ENCODE data around the gene SYNE3.

- TF ChIP-seq CTCF (IDR thresholded peaks at IDR 0.05) (peak in 1 of 3 experiments; percentile 22), EP300 (IDR thresholded peaks at IDR 0.05) (no peak), POLR2A (IDR thresholded peaks at IDR 0.05; ENCODE audit: low read depth) (no peak)
Observed at GRCh38 chr14:95534299-95535225, 18.1 kb upstream of the SYNE3 start, which contains the start of gene GLRX5.
